ENCODE data around the gene GLIPR2.

GLIPR2 gene

GRCh38 chr9:36143245-36143641 is 6.7 kb downstream of the GLIPR2 start:
- H3K4me3 ChIP-seq (ENCODE audit: low read length): no peak overlapping the region
- no peak for DNase-seq (ENCODE audit: low read depth)
- no peak for TF ChIP-seq CTCF (conservative IDR thresholded peaks at IDR 0.05; ENCODE audit: low read depth, low read length)

- no peak for TF ChIP-seq CTCF (conservative IDR thresholded peaks at IDR 0.05; ENCODE audit: low read depth, low read length)
- no peak overlapping the region for H3K4me3 ChIP-seq (ENCODE audit: low read length)
- no peak for DNase-seq (ENCODE audit: low read depth)
These were observed 8.0 kb downstream of the GLIPR2 start for GRCh38 chr9:36144309-36145232.

- no peak for TF ChIP-seq CTCF (conservative IDR thresholded peaks at IDR 0.05; ENCODE audit: low read depth, low read length)
- no peak overlapping the region for H3K4me3 ChIP-seq (ENCODE audit: low read length)
- no peak for DNase-seq (ENCODE audit: low read depth)
These were observed 9.4 kb downstream of the GLIPR2 start for GRCh38 chr9:36145970-36146369.

- DNase-seq (ENCODE audit: low read depth): no peak
- no peak overlapping the region for H3K4me3 ChIP-seq (ENCODE audit: low read length)
- TF ChIP-seq CTCF (conservative IDR thresholded peaks at IDR 0.05; ENCODE audit: low read depth, low read length): no peak
These were observed 10.1 kb downstream of the GLIPR2 start for GRCh38 chr9:36146651-36147050.

- no peak for DNase-seq (ENCODE audit: low read depth)
- H3K4me3 ChIP-seq (ENCODE audit: low read length): no peak overlapping the region
- TF ChIP-seq CTCF (conservative IDR thresholded peaks at IDR 0.05; ENCODE audit: low read depth, low read length): no peak
These were observed 11.1 kb downstream of the GLIPR2 start for GRCh38 chr9:36147441-36148175.

GRCh38 chr9:36148311-36149051 is 11.9 kb downstream of the GLIPR2 start:
- peak; percentile 87 for DNase-seq (ENCODE audit: low read depth)
- no peak for TF ChIP-seq CTCF (conservative IDR thresholded peaks at IDR 0.05; ENCODE audit: low read depth, low read length)
- no peak overlapping the region for H3K4me3 ChIP-seq (ENCODE audit: low read length)

All from retinal pigment epithelial cell (primary cell).